ENCODE results near the gene PLEKHH3.
A peak's percentile ranks its signal among the peaks of the same experiment; 100 is the strongest.

The PLEKHH3 gene

DNA sequence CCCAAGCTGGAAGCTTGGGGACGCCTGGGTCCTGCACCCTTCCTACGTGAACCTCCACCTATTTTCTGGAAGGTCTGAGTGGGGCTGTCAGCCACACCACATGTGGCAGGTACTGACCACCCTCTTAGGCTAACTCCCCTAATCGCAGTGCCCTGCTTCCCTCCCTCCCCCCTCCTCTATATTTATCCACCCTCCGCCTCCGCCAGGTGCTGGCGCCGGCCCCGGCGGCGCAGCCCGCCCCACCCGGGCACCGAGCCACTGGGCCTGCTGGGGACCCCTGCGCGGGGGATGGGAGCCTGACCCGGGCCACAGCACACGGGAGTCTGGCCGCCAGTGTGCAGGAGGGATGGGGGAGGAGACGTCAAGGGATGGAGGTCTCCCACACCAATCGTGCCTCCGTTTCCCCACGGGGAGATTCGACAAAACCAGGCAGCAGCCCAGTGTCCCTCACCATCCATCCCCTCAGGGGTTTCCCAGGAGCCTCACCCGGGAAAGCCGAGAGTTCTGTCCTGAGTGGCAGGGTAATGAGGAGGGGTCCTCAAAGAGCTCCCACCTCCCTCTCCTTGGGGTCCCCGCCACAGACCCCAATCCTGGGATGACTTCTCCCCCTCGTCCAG lies 1.3 kb downstream of the PLEKHH3 start:
- Histone ChIP-seq H4K12ac (ENCODE audit: low read depth, low read length) (no peak overlapping the region), H2BK5ac (ENCODE audit: low read depth, low read length, poor library complexity) (no peak overlapping the region), H3K79me2 (ENCODE audit: control insufficient read depth, insufficient read depth, low read length, poor library complexity) (peaks cover 9% of the 10 kb centered on the region), H2BK120ac (ENCODE audit: insufficient read depth, low read length, poor library complexity) (no peak overlapping the region), H3K4me3 (ENCODE audit: low read depth, low read length) (peak overlapping the region; percentile 85), H2AFZ (ENCODE audit: insufficient read depth, low read length, poor library complexity) (no peak overlapping the region), H4K91ac (ENCODE audit: low read depth, low read length) (no peak overlapping the region), H3K36me3 (ENCODE audit: control insufficient read depth in 1 of 2, insufficient read depth in 2 of 2, low read length in 2 of 2) (peaks cover 17 to 19% of the 10 kb centered on the region in 2 experiments), H3K18ac (ENCODE audit: low read length) (peak overlapping the region; percentile 62), H3K4ac (ENCODE audit: low read depth, low read length) (no peak overlapping the region), H3K27me3 (ENCODE audit: insufficient read depth, low read length) (peaks cover 7% of the 10 kb centered on the region), H3K4me2 (ENCODE audit: low read length) (peak overlapping the region; percentile 93), H2AK5ac (ENCODE audit: low read length) (peak overlapping the region; percentile 70), H3K4me1 (ENCODE audit: control insufficient read depth in 1 of 2, insufficient read depth in 2 of 2, low read length in 2 of 2) (peaks cover 36 to 45% of the 10 kb centered on the region in 2 experiments), H3K9me3 (ENCODE audit: insufficient read depth, low read depth, low read length) (peaks cover 3% of the 10 kb centered on the region), H2BK12ac (ENCODE audit: low read length) (no peak overlapping the region), H3K27ac (ENCODE audit: low read depth, low read length) (no peak overlapping the region), H3K79me1 (ENCODE audit: low read length) (peaks cover 32% of the 10 kb centered on the region), H3K9ac (ENCODE audit: low read length) (no peak overlapping the region), H4K8ac (ENCODE audit: low read depth, low read length) (no peak overlapping the region), H3K23ac (ENCODE audit: low read length) (no peak overlapping the region), H3K14ac (ENCODE audit: low read length) (peak overlapping the region; percentile 16)
- no peak for DNase-seq
- no CpG with 5 or more reads among the region's 27 CpGs for WGBS (ENCODE audit: extremely low coverage, insufficient coverage, insufficient read length)

DNA sequence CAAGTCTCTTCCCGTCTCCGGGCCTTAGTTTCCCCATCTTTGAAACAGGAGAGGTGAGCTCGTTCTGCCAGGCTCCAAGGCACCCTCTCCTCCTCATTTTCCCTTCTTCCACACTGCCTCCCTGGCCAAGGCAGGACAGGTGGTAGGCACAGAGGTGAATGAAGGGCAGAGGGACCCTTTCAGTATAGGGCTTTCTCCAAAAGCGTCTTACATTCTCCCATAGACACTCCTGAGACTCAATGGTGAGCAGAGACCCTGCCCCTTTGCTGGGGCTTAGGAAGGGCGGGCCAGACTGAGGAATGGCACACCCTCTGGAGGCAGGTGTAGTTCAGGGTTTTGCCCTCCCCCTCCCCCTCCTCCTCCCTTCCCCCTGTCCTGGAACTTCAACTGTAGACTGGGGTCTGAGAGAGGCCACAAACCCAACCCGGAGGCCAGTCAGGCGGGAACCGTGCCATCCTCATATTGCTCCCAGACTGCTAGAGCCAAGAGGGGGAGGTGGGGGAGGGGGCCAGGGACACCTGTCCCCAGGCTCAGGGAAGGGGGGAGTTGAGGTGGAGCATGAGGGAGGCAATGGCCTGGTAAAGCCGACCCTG lies 1.9 kb downstream of the PLEKHH3 start:
- H3K27ac ChIP-seq (ENCODE audit: low read depth, low read length), result no peak overlapping the region
- H3K27me3 ChIP-seq (ENCODE audit: insufficient read depth, low read length), result peaks cover 7% of the 10 kb centered on the region
- H3K36me3 ChIP-seq (ENCODE audit: control insufficient read depth in 1 of 2, insufficient read depth in 2 of 2, low read length in 2 of 2), result peaks cover 17 to 19% of the 10 kb centered on the region in 2 experiments
- WGBS (ENCODE audit: extremely low coverage, insufficient coverage, insufficient read length), result no CpG with 5 or more reads among the region's 9 CpGs
- no peak overlapping the region for H3K9ac ChIP-seq (ENCODE audit: low read length)
- H3K79me2 ChIP-seq (ENCODE audit: control insufficient read depth, insufficient read depth, low read length, poor library complexity), result peaks cover 9% of the 10 kb centered on the region
- H4K91ac ChIP-seq (ENCODE audit: low read depth, low read length), result no peak overlapping the region
- no peak overlapping the region for H2BK5ac ChIP-seq (ENCODE audit: low read depth, low read length, poor library complexity)
- H2AK5ac ChIP-seq (ENCODE audit: low read length), result no peak overlapping the region
- no peak overlapping the region for H3K4ac ChIP-seq (ENCODE audit: low read depth, low read length)
- peaks cover 34 to 43% of the 10 kb centered on the region in 2 experiments for H3K4me1 ChIP-seq (ENCODE audit: control insufficient read depth in 1 of 2, insufficient read depth in 2 of 2, low read length in 2 of 2)
- H2BK12ac ChIP-seq (ENCODE audit: low read length), result no peak overlapping the region
- H3K79me1 ChIP-seq (ENCODE audit: low read length), result peaks cover 27% of the 10 kb centered on the region
- no peak overlapping the region for H3K23ac ChIP-seq (ENCODE audit: low read length)
- no peak overlapping the region for H3K4me3 ChIP-seq (ENCODE audit: low read depth, low read length)
- no peak overlapping the region for H3K18ac ChIP-seq (ENCODE audit: low read length)
- H2AFZ ChIP-seq (ENCODE audit: insufficient read depth, low read length, poor library complexity), result no peak overlapping the region
- no peak overlapping the region for H3K14ac ChIP-seq (ENCODE audit: low read length)
- H3K4me2 ChIP-seq (ENCODE audit: low read length), result peak overlapping the region; percentile 93
- peaks cover 5% of the 10 kb centered on the region for H3K9me3 ChIP-seq (ENCODE audit: insufficient read depth, low read depth, low read length)
- no peak overlapping the region for H4K8ac ChIP-seq (ENCODE audit: low read depth, low read length)
- no peak overlapping the region for H2BK120ac ChIP-seq (ENCODE audit: insufficient read depth, low read length, poor library complexity)
- no peak for DNase-seq
- no peak overlapping the region for H4K12ac ChIP-seq (ENCODE audit: low read depth, low read length)

DNA sequence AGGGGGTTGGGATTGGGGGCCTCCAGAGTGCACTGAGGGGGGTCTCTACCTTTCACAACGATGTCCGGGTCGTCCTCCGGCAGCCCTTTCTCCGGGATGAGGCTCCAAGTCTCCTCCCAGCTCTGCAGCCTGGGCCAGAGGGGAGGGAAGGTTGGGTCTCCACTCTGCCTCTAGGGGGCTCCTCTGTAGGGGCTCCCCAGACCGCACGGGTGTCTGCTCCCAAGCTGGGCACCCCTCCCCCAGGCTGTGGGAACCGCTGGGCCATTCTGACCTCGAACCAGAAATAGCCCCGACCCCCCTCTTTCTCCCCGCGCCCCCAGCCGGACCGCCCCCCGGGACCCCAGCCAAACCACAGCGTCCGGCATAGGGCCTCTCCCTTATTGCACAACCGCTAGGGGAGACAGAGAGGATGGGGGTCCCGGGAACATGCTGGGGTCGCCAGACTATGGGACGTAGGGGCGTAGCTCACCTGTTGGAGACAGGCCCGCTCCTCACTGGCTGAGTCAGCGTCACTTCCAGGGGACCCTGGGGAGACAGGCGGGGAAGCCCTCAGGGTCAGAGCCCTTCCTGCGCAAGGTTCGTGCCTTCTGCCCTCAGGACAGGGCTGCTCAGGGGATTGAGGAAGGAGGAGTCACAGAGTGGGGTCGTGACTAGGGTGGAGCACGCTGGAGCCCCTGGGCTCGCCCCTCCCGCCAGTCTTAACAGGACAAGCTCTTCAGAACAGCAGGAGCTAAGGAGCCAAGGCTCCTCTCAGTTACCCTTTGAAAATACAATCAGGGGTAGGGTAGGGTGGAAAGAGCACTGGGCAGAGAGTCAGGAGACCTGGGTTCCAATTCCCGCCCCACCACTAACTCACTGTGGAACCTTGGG lies 2.7 kb downstream of the PLEKHH3 start:
- no CpG with 5 or more reads among the region's 32 CpGs for WGBS (ENCODE audit: extremely low coverage, insufficient coverage, insufficient read length)
- peaks cover 21% of the 10 kb centered on the region for H3K79me1 ChIP-seq (ENCODE audit: low read length)

DNA sequence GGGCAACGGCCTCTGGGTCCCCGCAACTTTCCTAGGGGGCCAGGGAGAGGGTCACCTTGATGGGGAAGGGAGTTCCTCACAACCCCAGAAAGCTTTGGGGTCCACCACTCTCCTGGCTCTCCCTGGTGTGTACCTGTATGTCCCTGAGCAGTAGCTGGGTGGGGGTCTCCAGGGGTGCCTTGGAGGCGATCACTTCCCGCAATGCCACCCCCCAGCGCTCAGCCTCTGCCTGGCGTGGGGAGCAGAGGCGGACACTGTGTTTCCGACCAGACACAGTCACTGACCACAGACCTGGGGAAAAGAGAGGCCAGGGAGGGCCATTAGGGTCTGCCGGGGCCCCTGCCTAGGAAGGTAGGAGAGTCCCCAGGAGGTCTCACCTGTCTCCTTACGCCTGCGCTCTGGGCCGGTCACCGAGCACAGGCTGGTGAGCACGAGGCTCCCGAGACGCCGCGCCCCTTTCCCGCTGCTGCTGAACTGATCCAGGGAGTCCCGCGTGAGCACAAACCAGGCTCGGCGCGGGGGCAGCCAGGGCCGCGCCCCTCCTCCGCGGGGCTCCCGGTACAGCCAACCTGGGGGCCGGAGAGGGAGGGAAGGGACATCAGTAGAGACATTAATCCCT lies 3.4 kb downstream of the PLEKHH3 start:
- peaks cover 17% of the 10 kb centered on the region for H3K79me1 ChIP-seq (ENCODE audit: low read length)
- no peak overlapping the region for H3K4me2 ChIP-seq (ENCODE audit: low read length)
- H3K27ac ChIP-seq (ENCODE audit: low read depth, low read length), result no peak overlapping the region
- H3K14ac ChIP-seq (ENCODE audit: low read length), result no peak overlapping the region
- no peak overlapping the region for H2BK12ac ChIP-seq (ENCODE audit: low read length)
- peaks cover 5% of the 10 kb centered on the region for H3K9me3 ChIP-seq (ENCODE audit: insufficient read depth, low read depth, low read length)
- H3K9ac ChIP-seq (ENCODE audit: low read length), result no peak overlapping the region
- H3K4me3 ChIP-seq (ENCODE audit: low read depth, low read length), result no peak overlapping the region
- H2BK5ac ChIP-seq (ENCODE audit: low read depth, low read length, poor library complexity), result no peak overlapping the region
- peaks cover 6% of the 10 kb centered on the region for H3K79me2 ChIP-seq (ENCODE audit: control insufficient read depth, insufficient read depth, low read length, poor library complexity)
- no peak overlapping the region for H2BK120ac ChIP-seq (ENCODE audit: insufficient read depth, low read length, poor library complexity)
- H2AK5ac ChIP-seq (ENCODE audit: low read length), result no peak overlapping the region
- peaks cover 17 to 19% of the 10 kb centered on the region in 2 experiments for H3K36me3 ChIP-seq (ENCODE audit: control insufficient read depth in 1 of 2, insufficient read depth in 2 of 2, low read length in 2 of 2)
- H4K12ac ChIP-seq (ENCODE audit: low read depth, low read length), result no peak overlapping the region
- DNase-seq, result no peak
- no peak overlapping the region for H2AFZ ChIP-seq (ENCODE audit: insufficient read depth, low read length, poor library complexity)
- no peak overlapping the region for H4K8ac ChIP-seq (ENCODE audit: low read depth, low read length)
- H3K18ac ChIP-seq (ENCODE audit: low read length), result no peak overlapping the region
- H3K23ac ChIP-seq (ENCODE audit: low read length), result no peak overlapping the region
- no peak overlapping the region for H3K4ac ChIP-seq (ENCODE audit: low read depth, low read length)
- no peak overlapping the region for H4K91ac ChIP-seq (ENCODE audit: low read depth, low read length)
- WGBS (ENCODE audit: extremely low coverage, insufficient coverage, insufficient read length), result no CpG with 5 or more reads among the region's 30 CpGs
- peaks cover 7% of the 10 kb centered on the region for H3K27me3 ChIP-seq (ENCODE audit: insufficient read depth, low read length)
- peaks cover 31 to 44% of the 10 kb centered on the region in 2 experiments for H3K4me1 ChIP-seq (ENCODE audit: control insufficient read depth in 1 of 2, insufficient read depth in 2 of 2, low read length in 2 of 2)

More for the DNA sequence above, 2.7 kb downstream of the PLEKHH3 start:
- Histone ChIP-seq H3K4ac (ENCODE audit: low read depth, low read length) (no peak overlapping the region), H3K4me3 (ENCODE audit: low read depth, low read length) (no peak overlapping the region), H2AFZ (ENCODE audit: insufficient read depth, low read length, poor library complexity) (no peak overlapping the region), H3K9me3 (ENCODE audit: insufficient read depth, low read depth, low read length) (peaks cover 5% of the 10 kb centered on the region), H3K18ac (ENCODE audit: low read length) (no peak overlapping the region), H2BK5ac (ENCODE audit: low read depth, low read length, poor library complexity) (no peak overlapping the region), H3K9ac (ENCODE audit: low read length) (no peak overlapping the region), H3K14ac (ENCODE audit: low read length) (no peak overlapping the region), H4K91ac (ENCODE audit: low read depth, low read length) (no peak overlapping the region), H3K27me3 (ENCODE audit: insufficient read depth, low read length) (peaks cover 7% of the 10 kb centered on the region), H4K8ac (ENCODE audit: low read depth, low read length) (no peak overlapping the region), H3K36me3 (ENCODE audit: control insufficient read depth in 1 of 2, insufficient read depth in 2 of 2, low read length in 2 of 2) (peaks cover 17 to 19% of the 10 kb centered on the region in 2 experiments), H3K4me2 (ENCODE audit: low read length) (peak overlapping the region; percentile 27), H3K23ac (ENCODE audit: low read length) (no peak overlapping the region), H3K79me2 (ENCODE audit: control insufficient read depth, insufficient read depth, low read length, poor library complexity) (peaks cover 6% of the 10 kb centered on the region), H3K27ac (ENCODE audit: low read depth, low read length) (no peak overlapping the region), H3K4me1 (ENCODE audit: control insufficient read depth in 1 of 2, insufficient read depth in 2 of 2, low read length in 2 of 2) (peaks cover 34 to 44% of the 10 kb centered on the region in 2 experiments), H2BK120ac (ENCODE audit: insufficient read depth, low read length, poor library complexity) (no peak overlapping the region), H2AK5ac (ENCODE audit: low read length) (no peak overlapping the region), H4K12ac (ENCODE audit: low read depth, low read length) (no peak overlapping the region), H2BK12ac (ENCODE audit: low read length) (no peak overlapping the region)
- peak in 1 of 2 donors; percentile 15 for DNase-seq

All from trophoblast cell (in vitro differentiated cells and primary cell).